Dermis blood vessel endothelial cell (primary cell): ENCODE data around the gene MRFAP1. TPM values are rescaled to one million over a fixed set of nuclear protein-coding genes. Genes with fewer than 3 reads are reported as not detected.
"Not testable (repeated sequence)": the region's sequence is repeated elsewhere in the genome, so short reads cannot be mapped to it uniquely, and the experiment has no call there.

ENCODE experiments used
- DNase-seq: peaks from one replicate; pipeline ENCODE4 v3.0.0; 2010
- total RNA-seq: library from RNA; depleted of rRNA; stranded (reverse); fragments of >200 nt; gene quantifications from 2 replicates; pipeline ENCODE4 v1.2.3, GENCODE V29; 2014

MRFAP1 gene
- total RNA-seq, 1 donor from 2014 or later = 88.2 TPM

- DNase-seq = not testable (repeated sequence)
Measured at GRCh38 chr4:6672541-6673190, 32.2 kb downstream of the MRFAP1 start.

- not testable (repeated sequence) for DNase-seq
Measured at GRCh38 chr4:6673191-6673659, 32.7 kb downstream of the MRFAP1 start.

GRCh38 chr4:6673660-6674499, 33.4 kb downstream of the MRFAP1 start:
- peak; percentile 96 for DNase-seq

- peak; percentile 64 for DNase-seq
Measured at GRCh38 chr4:6674500-6675149, 34.1 kb downstream of the MRFAP1 start.

- DNase-seq = no peak
Measured at GRCh38 chr4:6676722-6677558, 36.5 kb downstream of the MRFAP1 start.

GRCh38 chr4:6680372-6681034, 40.0 kb downstream of the MRFAP1 start:
- no peak for DNase-seq

GRCh38 chr4:6681191-6681590, 40.7 kb downstream of the MRFAP1 start:
- no peak for DNase-seq

GRCh38 chr4:6682862-6683590, 42.5 kb downstream of the MRFAP1 start:
- no peak for DNase-seq

GRCh38 chr4:6684656-6685055, 44.2 kb downstream of the MRFAP1 start:
- DNase-seq = no peak

- no peak for DNase-seq
Measured at GRCh38 chr4:6686104-6686787, 45.8 kb downstream of the MRFAP1 start.

GRCh38 chr4:6687947-6688878, 47.7 kb downstream of the MRFAP1 start:
- no peak for DNase-seq

GRCh38 chr4:6688879-6689505, 48.5 kb downstream of the MRFAP1 start:
- DNase-seq = peak; percentile 39

- no peak for DNase-seq
Measured at GRCh38 chr4:6689506-6689960, 49.0 kb downstream of the MRFAP1 start.

Other genes starting within 250 kb of the MRFAP1 start
- 0.34 and 0.70 TPM in 2 replicates for gene PPP2R2C, start 168.1 kb upstream of the MRFAP1 start, total RNA-seq
- gene MAN2B2, start 65.5 kb upstream of the MRFAP1 start, total RNA-seq = 12.3 and 22.7 TPM in 2 replicates
- gene S100P, start 53.2 kb downstream of the MRFAP1 start, total RNA-seq = not detected in 2 replicates
- gene MRFAP1L1, start 69.2 kb downstream of the MRFAP1 start, total RNA-seq = 62.2 and 68.9 TPM in 2 replicates
- gene BLOC1S4, start 75.5 kb downstream of the MRFAP1 start, total RNA-seq = 13.7 and 17.0 TPM in 2 replicates
- 16.7 and 20.1 TPM in 2 replicates for gene KIAA0232, start 142.0 kb downstream of the MRFAP1 start, total RNA-seq